GM23248 (cell line): ENCODE results near the gene WWOX.

Experiments used
- EZH2 ChIP-seq: fragments of 200-600 bp; sonication (generic); IDR thresholded peaks from 2 replicates; pipeline ENCODE4 v1.6.1; 2018; ENCODE audit warnings: antibody characterized with exemption, mild to moderate bottlenecking; ENCODE audit not compliant: insufficient read depth, poor library complexity, severe bottlenecking
- EZH2phosphoT487 ChIP-seq: fragments of 200-600 bp; sonication (generic); IDR thresholded peaks from 2 replicates; pipeline ENCODE4 v1.6.1; 2018; ENCODE audit warnings: antibody characterized with exemption, moderate library complexity, mild to moderate bottlenecking, low read depth; ENCODE audit not compliant: insufficient read depth

DNA sequence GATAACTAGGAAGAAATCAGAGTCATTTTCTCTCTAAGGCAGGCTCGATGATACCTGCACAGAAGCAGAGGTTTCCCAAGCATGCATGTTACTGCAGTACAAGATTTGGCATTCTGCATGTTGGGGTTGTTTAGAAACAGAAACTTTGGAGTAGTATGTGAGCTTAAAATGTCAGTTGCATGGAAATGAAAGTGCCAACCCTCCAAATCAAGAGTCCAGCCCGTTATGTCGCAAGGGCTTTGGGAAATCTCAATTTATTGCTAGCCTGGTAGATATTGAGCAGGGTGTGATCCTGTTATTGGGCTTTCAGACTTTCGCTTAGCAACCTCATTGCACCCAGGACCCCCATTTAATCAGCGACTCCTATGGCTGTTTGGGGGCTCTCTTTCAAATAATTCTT lies 1010.3 kb downstream of the WWOX start:
- TF ChIP-seq EZH2 (no peak), EZH2phosphoT487 (no peak)
